Progenitor cell of endocrine pancreas (in vitro differentiated cells): ENCODE results near the gene DPF3. TPM values are rescaled to one million over a fixed set of nuclear protein-coding genes. Genes with fewer than 3 reads are reported as not detected.

Experiments used
- DNase-seq: peaks from one replicate; pipeline ENCODE4 v3.0.0; 2021; ENCODE audit warnings: low spot score; ENCODE audit not compliant: unreplicated experiment
- H3K27ac Mint-ChIP-seq: 2 replicates; pipeline ENCODE4 v1.8.0; 2021; ENCODE audit warnings: mild to moderate bottlenecking, moderate library complexity, mixed read lengths
- H3K27me3 Mint-ChIP-seq: 2 replicates; pipeline ENCODE4 v1.8.0; 2021; ENCODE audit warnings: mixed read lengths
- H3K36me3 Mint-ChIP-seq: 2 replicates; pipeline ENCODE4 v1.8.0; 2022; ENCODE audit warnings: mixed read lengths; ENCODE audit not compliant: insufficient read depth
- H3K4me1 Mint-ChIP-seq: 2 replicates; pipeline ENCODE4 v1.8.0; 2021; ENCODE audit warnings: low read depth, mixed read lengths
- H3K4me3 Mint-ChIP-seq: 2 replicates; pipeline ENCODE4 v1.8.0; 2021; ENCODE audit warnings: low read depth, mild to moderate bottlenecking, moderate library complexity, mixed read lengths
- H3K9me3 Mint-ChIP-seq: 2 replicates; pipeline ENCODE4 v1.8.0; 2021; ENCODE audit warnings: low read depth, mixed read lengths
- CTCF ChIP-seq: fragments of 200-600 bp; sonication (generic); IDR thresholded peaks from one replicate; pipeline ENCODE4 v1.5.0; 2021; ENCODE audit warnings: antibody characterized with exemption, mild to moderate bottlenecking; ENCODE audit not compliant: unreplicated experiment
- total RNA-seq: library from RNA; stranded (reverse); gene quantifications from 2 replicates; pipeline ENCODE4 v1.2.1, GENCODE V29; 2021

DPF3 gene
- total RNA-seq, 1 donor from 2014 or later: 2.2 TPM

GRCh38 chr14:72616294-72616693 is 277.6 kb downstream of the DPF3 start:
- Mint-ChIP-seq H3K4me3 (no peak overlapping the region), H3K4me1 (peaks cover 9% of the 10 kb centered on the region), H3K27me3 (peaks cover 17% of the 10 kb centered on the region), H3K36me3 (no peaks in the 10 kb centered on the region), H3K27ac (no peak overlapping the region), H3K9me3 (no peaks in the 10 kb centered on the region)
- DNase-seq: no peak
- TF ChIP-seq CTCF: no peak

GRCh38 chr14:72615451-72616121 is 278.3 kb downstream of the DPF3 start:
- no peaks in the 10 kb centered on the region for H3K36me3 Mint-ChIP-seq
- no peaks in the 10 kb centered on the region for H3K9me3 Mint-ChIP-seq
- peaks cover 17% of the 10 kb centered on the region for H3K27me3 Mint-ChIP-seq
- no peak overlapping the region for H3K4me3 Mint-ChIP-seq
- H3K27ac Mint-ChIP-seq: no peak overlapping the region
- H3K4me1 Mint-ChIP-seq: peaks cover 9% of the 10 kb centered on the region
- DNase-seq: peak; percentile 5
- TF ChIP-seq CTCF: no peak

GRCh38 chr14:72614891-72615415 is 278.9 kb downstream of the DPF3 start:
- DNase-seq: peak; percentile 2
- no peaks in the 10 kb centered on the region for H3K9me3 Mint-ChIP-seq
- H3K4me3 Mint-ChIP-seq: no peak overlapping the region
- H3K36me3 Mint-ChIP-seq: no peaks in the 10 kb centered on the region
- no peak overlapping the region for H3K27ac Mint-ChIP-seq
- H3K4me1 Mint-ChIP-seq: peaks cover 9% of the 10 kb centered on the region
- TF ChIP-seq CTCF: no peak
- H3K27me3 Mint-ChIP-seq: peaks cover 14% of the 10 kb centered on the region

- H3K9me3 Mint-ChIP-seq: no peaks in the 10 kb centered on the region
- TF ChIP-seq CTCF: no peak
- peaks cover 9% of the 10 kb centered on the region for H3K4me1 Mint-ChIP-seq
- no peak overlapping the region for H3K27ac Mint-ChIP-seq
- peaks cover 10% of the 10 kb centered on the region for H3K27me3 Mint-ChIP-seq
- DNase-seq: peak; percentile 2
- no peaks in the 10 kb centered on the region for H3K36me3 Mint-ChIP-seq
- no peak overlapping the region for H3K4me3 Mint-ChIP-seq
Observed at GRCh38 chr14:72614365-72614764, 279.5 kb downstream of the DPF3 start.

GRCh38 chr14:72613975-72614319 is 280.0 kb downstream of the DPF3 start:
- peaks cover 9% of the 10 kb centered on the region for H3K4me1 Mint-ChIP-seq
- no peak for TF ChIP-seq CTCF
- peak; percentile 3 for DNase-seq
- no peak overlapping the region for H3K4me3 Mint-ChIP-seq
- peaks cover 14% of the 10 kb centered on the region for H3K27me3 Mint-ChIP-seq
- H3K9me3 Mint-ChIP-seq: no peaks in the 10 kb centered on the region
- no peaks in the 10 kb centered on the region for H3K36me3 Mint-ChIP-seq
- H3K27ac Mint-ChIP-seq: no peak overlapping the region
